PFSK-1 (cell line): ENCODE measurements around the gene MBD5.

ENCODE experiments used
- FOXP2 ChIP-seq: optimal IDR thresholded peaks from 2 replicates; pipeline ENCODE3; 2011; ENCODE audit warnings: borderline replicate concordance, control low read depth, inconsistent platforms; ENCODE audit not compliant: insufficient read depth; ENCODE audit errors: extremely low read length, extremely low read depth
- POLR2AphosphoS5 ChIP-seq: IDR thresholded peaks from 2 replicates; pipeline ENCODE4 v1.6.1; 2012; ENCODE audit warnings: low read depth, mild to moderate bottlenecking, control low read depth, low read length, moderate library complexity
- REST ChIP-seq, 2 experiments: IDR thresholded peaks; 2 replicates each; pipeline versions ENCODE4 v1.6.1 to v1.8.0; 2011 to 2012; ENCODE audit warnings: low read depth in 2 of 2, low read length in 2 of 2, control low read depth in 1 of 2, inconsistent platforms in 1 of 2, mild to moderate bottlenecking in 1 of 2, moderate library complexity in 1 of 2; ENCODE audit not compliant: insufficient read depth in 1 of 2
- SIN3A ChIP-seq: IDR thresholded peaks from 2 replicates; pipeline ENCODE4 v1.6.1; 2012; ENCODE audit warnings: mild to moderate bottlenecking, low read length, moderate library complexity, borderline replicate concordance; ENCODE audit not compliant: insufficient read depth
- TAF1 ChIP-seq: IDR thresholded peaks from 2 replicates; pipeline ENCODE4 v1.6.1; 2012; ENCODE audit warnings: low read length, control low read depth, borderline replicate concordance; ENCODE audit not compliant: insufficient read depth

The MBD5 gene

GRCh38 chr2:148509288-148509902 lies 488.5 kb downstream of the MBD5 start:
- TF ChIP-seq POLR2AphosphoS5 (no peak), TAF1 (no peak), REST (IDR thresholded peaks at IDR 0.05; ENCODE audit: insufficient read depth in 1 of 2, low read depth in 2 of 2, low read length in 2 of 2) (no peak), SIN3A (no peak), FOXP2 (no peak)

GRCh38 chr2:148511883-148512282 lies 491.0 kb downstream of the MBD5 start:
- no peak for TF ChIP-seq TAF1
- TF ChIP-seq POLR2AphosphoS5 = no peak
- no peak for TF ChIP-seq FOXP2
- no peak for TF ChIP-seq REST (IDR thresholded peaks at IDR 0.05; ENCODE audit: insufficient read depth in 1 of 2, low read depth in 2 of 2, low read length in 2 of 2)

- TF ChIP-seq FOXP2 (no peak), SIN3A (no peak), REST (IDR thresholded peaks at IDR 0.05; ENCODE audit: insufficient read depth in 1 of 2, low read depth in 2 of 2, low read length in 2 of 2) (no peak), TAF1 (no peak), POLR2AphosphoS5 (no peak)
These were observed 491.6 kb downstream of the MBD5 start for GRCh38 chr2:148512501-148512900.

- TF ChIP-seq TAF1 (no peak), SIN3A (no peak), REST (IDR thresholded peaks at IDR 0.05; ENCODE audit: insufficient read depth in 1 of 2, low read depth in 2 of 2, low read length in 2 of 2) (no peak), POLR2AphosphoS5 (no peak), FOXP2 (no peak)
These were observed 492.5 kb downstream of the MBD5 start for GRCh38 chr2:148513427-148513826.

GRCh38 chr2:148515120-148515519 lies 494.2 kb downstream of the MBD5 start:
- TF ChIP-seq TAF1 = no peak
